ENCODE measurements around the gene GBE1. TPM values are rescaled to one million over a fixed set of nuclear protein-coding genes. Genes with fewer than 3 reads are reported as not detected.

Gene GBE1
- total and polyA plus RNA-seq, 7 donors = 99.7 to 290 (median 194) TPM

DNA sequence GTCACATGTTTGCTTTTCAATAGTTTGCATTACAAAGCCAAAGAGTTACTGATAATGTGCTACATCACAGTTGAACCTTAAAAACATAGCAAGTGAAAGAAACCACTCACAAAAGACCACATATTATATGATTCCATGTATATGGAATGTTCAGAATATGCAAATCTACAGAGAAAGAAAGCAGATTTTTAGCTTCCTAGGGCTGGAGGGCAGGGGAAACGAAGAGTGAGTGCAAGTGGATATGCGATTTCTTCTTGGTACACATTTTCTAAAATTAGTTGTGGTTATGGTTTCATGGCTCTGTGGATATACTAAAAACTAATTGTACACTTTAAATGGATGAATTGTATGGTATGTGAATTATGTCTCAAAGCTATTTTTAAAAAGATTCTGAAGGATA is 4.0 kb upstream of the GBE1 start:
- peak overlapping the region; percentile 43 for H3K27ac ChIP-seq
- no peak for TF ChIP-seq CTCF (IDR thresholded peaks at IDR 0.05)
- H3K36me3 ChIP-seq (ENCODE audit: insufficient read depth in 1 of 2, low read depth in 1 of 2) = no peaks in the 10 kb centered on the region
- no peaks in the 10 kb centered on the region for H3K27me3 ChIP-seq (ENCODE audit: insufficient read depth in 3 of 3, low read length in 2 of 3)
- no peak for ATAC-seq
- intact Hi-C loops (cut with DNase I) = no loop called here
- no peak overlapping the region for H3K4me3 ChIP-seq
- DNase-seq = no peak
- no peaks in the 10 kb centered on the region for H3K9me3 ChIP-seq
- 54 to 78% (median 64%) methylated on average over 2 of the region's 2 CpGs for WGBS, 3 donors
- H3K4me1 ChIP-seq = peaks cover 36% of the 10 kb centered on the region

- H3K27ac ChIP-seq = peak overlapping the region; percentile 43
- no peaks in the 10 kb centered on the region for H3K9me3 ChIP-seq
- no peak for TF ChIP-seq CTCF (IDR thresholded peaks at IDR 0.05)
- no peaks in the 10 kb centered on the region for H3K27me3 ChIP-seq (ENCODE audit: insufficient read depth in 3 of 3, low read length in 2 of 3)
- intact Hi-C loops (cut with DNase I) = loop anchor here in 1 of 2 donors (5.0 kb wide), 1 partner anchor 58 kb away; no protein-coding TSS in a partner anchor
- H3K4me3 ChIP-seq = no peak overlapping the region
- peaks cover 0 to 1% of the 10 kb centered on the region in 2 donors for H3K36me3 ChIP-seq (ENCODE audit: insufficient read depth in 1 of 2, low read depth in 1 of 2)
- peaks cover 37% of the 10 kb centered on the region for H3K4me1 ChIP-seq
- ATAC-seq (peak in 2 of 4 donors; percentile 20 to 22), DNase-seq (no peak)
Observed at GRCh38 chr3:81764665-81765064, 3.2 kb upstream of the GBE1 start.

- WGBS, 3 donors = 45 to 70% (median 52%) methylated on average over 7 of the region's 7 CpGs
- Histone ChIP-seq H3K9me3 (no peaks in the 10 kb centered on the region), H3K27ac (peak overlapping the region; percentile 92), H3K4me1 (peaks cover 39% of the 10 kb centered on the region), H3K27me3 (ENCODE audit: insufficient read depth in 3 of 3, low read length in 2 of 3) (no peaks in the 10 kb centered on the region), H3K36me3 (ENCODE audit: insufficient read depth in 1 of 2, low read depth in 1 of 2) (peaks cover 0 to 8% of the 10 kb centered on the region in 2 donors), H3K4me3 (no peak overlapping the region)
- DNase-seq (no peak), ATAC-seq (no peak)
- no peak for TF ChIP-seq CTCF (IDR thresholded peaks at IDR 0.05)
- intact Hi-C loops (cut with DNase I) = loop anchor here in 1 of 2 donors (5.0 kb wide), 1 partner anchor 58 kb away; no protein-coding TSS in a partner anchor
Observed at GRCh38 chr3:81764002-81764401, 2.6 kb upstream of the GBE1 start.

GRCh38 chr3:81763001-81763400 is 1.6 kb upstream of the GBE1 start:
- no peak for TF ChIP-seq CTCF (IDR thresholded peaks at IDR 0.05)
- ATAC-seq (no peak), DNase-seq (no peak)
- Histone ChIP-seq H3K9me3 (no peaks in the 10 kb centered on the region), H3K27ac (peak overlapping the region; percentile 92), H3K36me3 (ENCODE audit: insufficient read depth in 1 of 2, low read depth in 1 of 2) (peaks cover 0 to 15% of the 10 kb centered on the region in 2 donors), H3K4me3 (no peak overlapping the region), H3K27me3 (ENCODE audit: insufficient read depth in 3 of 3, low read length in 2 of 3) (no peaks in the 10 kb centered on the region), H3K4me1 (peaks cover 49% of the 10 kb centered on the region)
- WGBS, 3 donors = 27 to 52% (median 30%) methylated on average over 4 of the region's 4 CpGs
- intact Hi-C loops (cut with DNase I) = loop anchor here in 1 of 2 donors (5.0 kb wide), 1 partner anchor 59 kb away; no protein-coding TSS in a partner anchor

Measured in psoas muscle (tissue), 8 donors.